Central memory CD8-positive, alpha-beta T cell (primary cell): ENCODE data around the gene BSN.

ENCODE experiments used
- ATAC-seq: fragments of 150-1000 bp; cut with Tn5 transposase; replicated peaks from 2 replicates; pipeline ENCODE4 v1.10.0; 2022; ENCODE audit warnings: mild to moderate bottlenecking, moderate FRiP score, moderate number of reproducible peaks; ENCODE audit not compliant: poor library complexity, severe bottlenecking; ENCODE audit errors: extremely low read depth
- DNase-seq, 2 donors: peaks; one replicate each; pipeline ENCODE4 v3.0.0; 2021; ENCODE audit warnings: low spot score in 2 of 2
- H3K27ac Mint-ChIP-seq: one replicate; pipeline ENCODE4 v1.8.0; 2022; ENCODE audit warnings: low read depth, mild to moderate bottlenecking, moderate library complexity, mixed read lengths
- H3K27me3 Mint-ChIP-seq: one replicate; pipeline ENCODE4 v1.8.0; 2022; ENCODE audit warnings: mixed read lengths
- H3K36me3 Mint-ChIP-seq: one replicate; pipeline ENCODE4 v1.8.0; 2022; ENCODE audit warnings: mild to moderate bottlenecking, moderate library complexity, mixed read lengths; ENCODE audit not compliant: insufficient read depth
- H3K4me1 Mint-ChIP-seq: one replicate; pipeline ENCODE4 v1.8.0; 2022; ENCODE audit warnings: mixed read lengths
- H3K4me3 Mint-ChIP-seq: one replicate; pipeline ENCODE4 v1.8.0; 2022; ENCODE audit warnings: mild to moderate bottlenecking, moderate library complexity, mixed read lengths
- H3K9me3 Mint-ChIP-seq: one replicate; pipeline ENCODE4 v1.8.0; 2022; ENCODE audit warnings: mixed read lengths

BSN gene

GRCh38 chr3:49657208-49657915 lies 103.1 kb downstream of the BSN start:
- DNase-seq (no peak), ATAC-seq (no peak)
- no peaks in the 10 kb centered on the region for H3K4me1 Mint-ChIP-seq
- no peaks in the 10 kb centered on the region for H3K9me3 Mint-ChIP-seq
- H3K27ac Mint-ChIP-seq, result no peak overlapping the region
- peaks cover 8% of the 10 kb centered on the region for H3K27me3 Mint-ChIP-seq
- H3K4me3 Mint-ChIP-seq, result no peak overlapping the region
- H3K36me3 Mint-ChIP-seq, result no peaks in the 10 kb centered on the region

DNA sequence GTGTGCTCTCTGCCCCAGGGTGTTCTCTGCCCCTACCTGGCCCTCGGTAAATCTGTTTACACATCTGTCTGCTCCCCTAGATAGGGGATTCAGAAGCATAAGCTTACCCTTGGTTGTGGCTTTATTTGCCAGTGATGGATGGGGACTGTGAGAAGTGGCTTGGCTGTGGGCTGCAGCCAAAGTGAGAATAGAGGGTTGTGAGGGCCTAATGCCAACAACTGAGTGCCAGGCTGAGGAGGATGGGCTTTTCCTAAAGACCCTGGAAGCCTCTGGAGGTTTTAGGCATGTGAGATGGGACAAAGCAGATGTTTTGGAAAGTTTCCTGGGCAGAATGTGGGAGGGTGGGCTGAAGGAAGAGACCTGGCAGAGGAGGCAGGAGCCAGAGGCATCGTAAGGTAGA lies 104.4 kb downstream of the BSN start:
- no peak overlapping the region for H3K4me3 Mint-ChIP-seq
- H3K27me3 Mint-ChIP-seq, result peaks cover 8% of the 10 kb centered on the region
- no peak for DNase-seq
- no peaks in the 10 kb centered on the region for H3K9me3 Mint-ChIP-seq
- no peaks in the 10 kb centered on the region for H3K4me1 Mint-ChIP-seq
- H3K27ac Mint-ChIP-seq, result no peak overlapping the region
- no peaks in the 10 kb centered on the region for H3K36me3 Mint-ChIP-seq
- no peak for ATAC-seq

DNA sequence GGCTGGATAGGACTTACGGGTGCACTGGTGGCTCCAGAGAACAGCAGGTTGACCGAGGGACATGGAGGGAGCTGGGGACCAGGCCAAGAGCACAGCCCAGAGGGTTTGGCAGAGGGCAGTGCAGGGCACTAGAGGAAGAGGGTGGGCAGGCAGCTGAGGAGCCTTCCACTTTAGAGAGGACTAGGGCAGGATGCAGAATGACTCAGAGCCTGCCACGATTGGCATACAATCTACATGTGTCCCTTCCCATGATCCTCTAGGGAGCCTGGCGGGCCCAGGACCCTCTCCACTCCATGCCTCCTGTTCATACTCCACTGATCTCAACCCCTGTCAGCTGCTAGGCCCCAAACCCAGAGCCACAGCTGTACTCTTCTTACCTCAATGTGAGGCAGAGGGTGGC lies 105.5 kb downstream of the BSN start:
- H3K27me3 Mint-ChIP-seq, result peaks cover 8% of the 10 kb centered on the region
- no peak for DNase-seq
- H3K36me3 Mint-ChIP-seq, result no peaks in the 10 kb centered on the region
- H3K4me3 Mint-ChIP-seq, result no peak overlapping the region
- ATAC-seq, result no peak
- no peak overlapping the region for H3K27ac Mint-ChIP-seq
- no peaks in the 10 kb centered on the region for H3K4me1 Mint-ChIP-seq
- no peaks in the 10 kb centered on the region for H3K9me3 Mint-ChIP-seq

DNA sequence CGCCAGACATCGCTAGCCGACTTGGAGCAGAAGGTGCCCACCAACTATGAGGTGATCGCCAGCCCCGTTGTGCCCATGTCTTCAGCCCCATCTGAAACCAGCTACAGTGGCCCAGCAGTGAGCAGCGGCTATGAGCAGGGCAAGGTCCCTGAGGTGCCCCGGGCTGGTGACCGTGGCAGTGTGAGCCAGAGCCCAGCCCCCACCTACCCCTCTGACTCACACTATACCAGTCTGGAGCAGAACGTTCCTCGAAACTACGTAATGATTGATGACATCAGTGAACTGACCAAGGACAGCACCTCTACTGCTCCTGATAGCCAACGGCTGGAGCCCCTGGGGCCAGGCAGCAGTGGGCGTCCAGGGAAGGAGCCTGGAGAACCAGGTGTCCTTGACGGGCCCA lies 107.0 kb downstream of the BSN start:
- no peak overlapping the region for H3K27ac Mint-ChIP-seq

DNA sequence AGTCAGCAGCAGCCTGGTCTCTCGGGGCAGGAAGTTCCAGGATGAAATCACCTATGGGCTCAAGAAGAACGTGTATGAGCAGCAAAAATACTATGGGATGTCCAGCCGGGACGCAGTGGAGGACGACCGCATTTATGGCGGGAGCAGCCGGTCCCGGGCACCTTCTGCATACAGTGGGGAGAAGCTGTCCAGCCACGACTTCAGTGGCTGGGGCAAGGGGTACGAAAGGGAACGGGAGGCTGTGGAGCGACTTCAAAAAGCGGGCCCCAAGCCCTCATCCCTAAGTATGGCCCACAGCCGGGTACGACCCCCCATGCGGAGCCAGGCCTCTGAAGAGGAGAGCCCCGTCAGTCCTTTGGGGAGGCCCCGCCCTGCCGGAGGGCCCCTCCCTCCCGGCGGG lies 107.7 kb downstream of the BSN start:
- H3K9me3 Mint-ChIP-seq, result no peaks in the 10 kb centered on the region
- DNase-seq (no peak), ATAC-seq (no peak)
- peaks cover 8% of the 10 kb centered on the region for H3K27me3 Mint-ChIP-seq
- no peak overlapping the region for H3K27ac Mint-ChIP-seq
- no peak overlapping the region for H3K4me3 Mint-ChIP-seq
- H3K4me1 Mint-ChIP-seq, result no peaks in the 10 kb centered on the region
- peaks cover 3% of the 10 kb centered on the region for H3K36me3 Mint-ChIP-seq

More for the DNA sequence above, 107.0 kb downstream of the BSN start:
- Mint-ChIP-seq H3K27me3 (peaks cover 8% of the 10 kb centered on the region), H3K9me3 (no peaks in the 10 kb centered on the region), H3K4me1 (no peaks in the 10 kb centered on the region), H3K4me3 (no peak overlapping the region), H3K36me3 (peaks cover 3% of the 10 kb centered on the region)
- ATAC-seq (no peak), DNase-seq (no peak)

GRCh38 chr3:49662720-49663413 lies 108.6 kb downstream of the BSN start:
- Mint-ChIP-seq H3K4me3 (no peak overlapping the region), H3K27ac (no peak overlapping the region), H3K27me3 (peaks cover 8% of the 10 kb centered on the region), H3K4me1 (no peaks in the 10 kb centered on the region), H3K36me3 (peaks cover 3% of the 10 kb centered on the region), H3K9me3 (no peaks in the 10 kb centered on the region)
- no peak for ATAC-seq
- no peak for DNase-seq

- H3K36me3 Mint-ChIP-seq, result peaks cover 3% of the 10 kb centered on the region
- H3K4me3 Mint-ChIP-seq, result no peak overlapping the region
- DNase-seq, result no peak
- H3K4me1 Mint-ChIP-seq, result no peaks in the 10 kb centered on the region
- H3K27me3 Mint-ChIP-seq, result peaks cover 8% of the 10 kb centered on the region
- no peaks in the 10 kb centered on the region for H3K9me3 Mint-ChIP-seq
- H3K27ac Mint-ChIP-seq, result no peak overlapping the region
- no peak for ATAC-seq
These were observed 109.6 kb downstream of the BSN start for GRCh38 chr3:49663831-49664230.

DNA sequence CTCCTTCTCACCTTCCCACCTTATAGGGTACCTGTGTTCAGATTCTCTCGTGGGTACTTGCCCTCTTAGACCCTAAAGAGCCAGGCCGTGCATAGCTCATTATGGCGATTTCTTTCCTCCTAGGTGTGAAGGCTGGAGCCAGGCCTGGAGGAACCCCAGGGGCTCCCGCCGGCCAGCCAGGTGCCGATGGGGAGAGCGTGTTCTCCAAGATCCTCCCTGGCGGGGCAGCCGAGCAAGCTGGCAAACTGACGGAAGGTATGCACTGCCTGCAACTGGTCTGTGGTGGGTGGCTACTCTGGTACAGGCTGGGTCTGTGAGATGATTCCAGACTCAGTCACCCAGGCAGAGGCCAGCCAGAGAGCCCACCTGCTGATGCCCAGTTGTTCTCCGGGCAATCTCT lies 110.0 kb downstream of the BSN start:
- Mint-ChIP-seq H3K4me3 (no peak overlapping the region), H3K27me3 (peaks cover 8% of the 10 kb centered on the region), H3K9me3 (no peaks in the 10 kb centered on the region), H3K36me3 (peaks cover 3% of the 10 kb centered on the region), H3K4me1 (no peaks in the 10 kb centered on the region), H3K27ac (no peak overlapping the region)
- no peak for ATAC-seq
- DNase-seq, result no peak

DNA sequence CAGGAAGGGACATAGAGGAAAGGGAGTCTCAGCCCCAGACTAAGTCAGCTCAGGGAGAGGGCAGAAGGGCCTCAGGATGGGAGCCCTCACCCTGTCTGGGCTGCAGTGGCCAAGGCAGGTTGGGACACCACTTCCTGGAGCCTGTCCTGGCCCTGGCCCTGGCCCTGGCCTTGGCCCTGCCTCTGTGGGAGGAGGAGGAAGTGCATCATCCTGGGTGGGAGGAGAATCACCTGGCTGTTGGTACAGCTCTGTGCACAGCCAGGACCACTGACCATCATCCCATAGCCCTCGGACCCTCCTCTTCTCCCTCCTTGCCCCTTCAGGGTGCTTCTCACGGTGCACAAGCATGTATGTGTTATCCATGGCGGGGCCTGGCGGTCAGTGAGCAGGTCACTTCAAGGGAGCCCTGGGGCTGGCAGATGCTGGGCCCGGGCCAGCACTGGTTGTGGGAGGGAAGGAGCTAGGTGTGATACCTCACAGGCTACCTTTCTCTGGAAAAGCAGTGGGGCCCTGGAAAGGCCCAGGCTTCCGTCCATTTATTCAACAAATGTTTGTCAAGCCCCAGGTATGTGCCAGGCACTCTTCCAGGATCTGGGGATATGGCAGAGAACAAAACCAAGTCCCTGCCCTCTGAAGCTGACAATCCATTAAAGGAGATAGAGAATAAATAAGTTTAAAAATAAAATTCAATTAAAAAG lies 111.7 kb downstream of the BSN start:
- Mint-ChIP-seq H3K4me1 (no peaks in the 10 kb centered on the region), H3K27me3 (peaks cover 8% of the 10 kb centered on the region), H3K27ac (no peak overlapping the region), H3K4me3 (no peak overlapping the region), H3K36me3 (peaks cover 3% of the 10 kb centered on the region), H3K9me3 (no peaks in the 10 kb centered on the region)
- no peak for ATAC-seq
- no peak for DNase-seq

DNA sequence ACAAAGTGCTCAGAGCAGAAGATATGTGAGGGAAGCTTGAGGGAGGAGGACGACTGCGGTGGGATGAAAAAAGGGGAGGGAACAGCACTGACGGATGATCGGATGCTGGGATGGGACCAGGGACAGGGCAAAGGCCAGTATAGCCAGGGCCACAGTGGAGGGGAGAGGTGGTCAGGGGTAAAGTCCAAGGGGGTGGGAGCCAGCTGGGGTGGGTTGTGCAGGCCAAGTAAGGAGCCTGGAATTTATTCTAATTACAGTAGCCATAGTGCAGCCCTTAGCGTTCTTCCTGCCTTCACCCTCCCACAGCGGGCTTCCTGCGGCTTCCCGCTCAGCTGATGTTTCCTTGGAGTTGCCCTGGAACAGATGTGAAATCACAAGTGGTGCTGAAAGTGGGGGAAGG lies 112.3 kb downstream of the BSN start:
- Mint-ChIP-seq H3K9me3 (no peaks in the 10 kb centered on the region), H3K4me3 (no peak overlapping the region), H3K36me3 (peaks cover 3% of the 10 kb centered on the region), H3K27ac (no peak overlapping the region), H3K27me3 (peaks cover 2% of the 10 kb centered on the region), H3K4me1 (no peaks in the 10 kb centered on the region)
- DNase-seq (no peak), ATAC-seq (no peak)

DNA sequence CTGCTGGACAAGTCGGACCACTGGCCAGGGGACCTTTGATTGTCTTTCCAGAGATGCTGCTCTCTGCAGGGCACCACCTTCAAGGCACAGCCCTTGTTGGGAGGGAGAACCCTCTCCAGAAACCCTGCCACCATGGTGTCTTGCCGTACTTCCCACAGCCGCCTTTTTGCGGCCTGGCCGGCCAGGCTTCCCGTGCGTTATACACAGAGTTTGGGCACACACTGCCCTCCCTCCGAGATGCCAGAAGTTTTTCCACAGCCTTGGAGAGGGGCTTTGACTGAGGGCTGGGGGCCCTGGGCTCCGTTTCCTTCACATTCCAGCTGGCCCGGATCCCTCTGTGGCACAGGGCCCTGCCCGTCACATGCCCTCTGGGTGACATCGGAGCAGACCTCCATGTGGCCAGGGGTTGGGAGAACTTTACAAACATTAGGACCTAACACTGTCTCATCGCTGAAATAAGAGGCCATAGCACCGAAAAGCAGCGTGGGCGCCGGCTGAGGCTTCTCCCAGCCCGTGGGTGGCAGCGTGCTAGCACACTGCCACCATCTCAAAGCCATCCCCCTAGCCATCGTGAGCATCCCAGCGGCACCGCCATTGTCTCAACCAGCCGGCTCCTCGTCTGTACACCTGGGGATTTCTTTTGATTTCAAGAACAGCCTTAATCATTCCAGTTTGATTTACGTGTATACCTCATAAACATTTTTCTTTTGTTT lies 113.6 kb downstream of the BSN start:
- Mint-ChIP-seq H3K36me3 (peaks cover 3% of the 10 kb centered on the region), H3K27ac (peak overlapping the region; percentile 43), H3K27me3 (no peaks in the 10 kb centered on the region), H3K4me3 (no peak overlapping the region), H3K9me3 (no peaks in the 10 kb centered on the region), H3K4me1 (peaks cover 7% of the 10 kb centered on the region)
- no peak for ATAC-seq
- no peak for DNase-seq

DNA sequence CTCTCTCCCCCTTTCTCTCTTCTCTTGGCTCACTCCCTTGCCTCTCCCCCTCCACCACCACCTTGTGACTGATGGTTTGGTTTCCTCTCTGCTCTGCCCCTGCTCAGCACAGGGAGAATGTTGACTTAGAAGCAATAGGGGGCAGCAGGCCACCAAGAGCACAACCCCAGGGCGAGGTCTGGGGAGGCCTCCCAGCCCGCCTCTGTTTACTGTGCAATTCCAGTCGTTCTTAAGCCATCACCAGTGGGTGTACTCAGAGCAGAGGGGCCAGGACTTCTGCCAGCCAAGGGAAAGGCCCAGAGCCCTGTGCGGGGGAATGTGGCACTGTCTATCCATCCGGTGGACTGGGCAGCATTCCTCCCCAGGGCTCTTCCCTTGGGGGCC lies 114.1 kb downstream of the BSN start:
- Mint-ChIP-seq H3K27me3 (no peaks in the 10 kb centered on the region), H3K36me3 (peaks cover 3% of the 10 kb centered on the region), H3K4me3 (no peak overlapping the region)

More for the DNA sequence above, 114.1 kb downstream of the BSN start:
- Mint-ChIP-seq H3K4me1 (peaks cover 10% of the 10 kb centered on the region), H3K9me3 (no peaks in the 10 kb centered on the region), H3K27ac (peak overlapping the region; percentile 43)
- DNase-seq, result no peak
- ATAC-seq, result no peak
